Effector memory CD8-positive, alpha-beta T cell (primary cell): ENCODE measurements around the gene DBX1.
"Not testable (repeated sequence)": the region's sequence is repeated elsewhere in the genome, so short reads cannot be mapped to it uniquely, and the experiment has no call there.

ENCODE experiments used
- ATAC-seq: fragments of 150-1000 bp; cut with Tn5 transposase; replicated peaks from 2 replicates; pipeline ENCODE4 v1.10.0; 2021; ENCODE audit warnings: mild to moderate bottlenecking, moderate library complexity
- DNase-seq, 3 experiments: peaks; one replicate each; pipeline ENCODE4 v3.0.0; 2021
- H3K27ac Mint-ChIP-seq, 2 donors: one replicate each; pipeline ENCODE4 v1.8.0; 2022; ENCODE audit warnings: mild to moderate bottlenecking in 2 of 2, mixed read lengths in 2 of 2, moderate library complexity in 2 of 2
- H3K27me3 Mint-ChIP-seq, 2 donors: one replicate each; pipeline ENCODE4 v1.8.0; 2022; ENCODE audit warnings: mixed read lengths in 2 of 2
- H3K36me3 Mint-ChIP-seq: one replicate; pipeline ENCODE4 v1.8.0; 2022; ENCODE audit warnings: mild to moderate bottlenecking, moderate library complexity, mixed read lengths; ENCODE audit not compliant: insufficient read depth
- H3K4me1 Mint-ChIP-seq, 2 donors: one replicate each; pipeline ENCODE4 v1.8.0; 2022; ENCODE audit warnings: low read depth in 2 of 2, mixed read lengths in 2 of 2
- H3K4me3 Mint-ChIP-seq, 2 donors: one replicate each; pipeline ENCODE4 v1.8.0; 2022; ENCODE audit warnings: mild to moderate bottlenecking in 2 of 2, mixed read lengths in 2 of 2, moderate library complexity in 2 of 2
- H3K9me3 Mint-ChIP-seq, 2 donors: one replicate each; pipeline ENCODE4 v1.8.0; 2022; ENCODE audit warnings: mixed read lengths in 2 of 2
- total RNA-seq, 9 experiments: gene quantifications; one replicate each; lab custom pipeline; 2026; lab: John Stamatoyannopoulos, UW

The DBX1 gene, protein sequence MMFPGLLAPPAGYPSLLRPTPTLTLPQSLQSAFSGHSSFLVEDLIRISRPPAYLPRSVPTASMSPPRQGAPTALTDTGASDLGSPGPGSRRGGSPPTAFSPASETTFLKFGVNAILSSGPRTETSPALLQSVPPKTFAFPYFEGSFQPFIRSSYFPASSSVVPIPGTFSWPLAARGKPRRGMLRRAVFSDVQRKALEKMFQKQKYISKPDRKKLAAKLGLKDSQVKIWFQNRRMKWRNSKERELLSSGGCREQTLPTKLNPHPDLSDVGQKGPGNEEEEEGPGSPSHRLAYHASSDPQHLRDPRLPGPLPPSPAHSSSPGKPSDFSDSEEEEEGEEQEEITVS
- 0 to 0.13 (median 0) reads per million in 9 experiments for total RNA-seq

DNA sequence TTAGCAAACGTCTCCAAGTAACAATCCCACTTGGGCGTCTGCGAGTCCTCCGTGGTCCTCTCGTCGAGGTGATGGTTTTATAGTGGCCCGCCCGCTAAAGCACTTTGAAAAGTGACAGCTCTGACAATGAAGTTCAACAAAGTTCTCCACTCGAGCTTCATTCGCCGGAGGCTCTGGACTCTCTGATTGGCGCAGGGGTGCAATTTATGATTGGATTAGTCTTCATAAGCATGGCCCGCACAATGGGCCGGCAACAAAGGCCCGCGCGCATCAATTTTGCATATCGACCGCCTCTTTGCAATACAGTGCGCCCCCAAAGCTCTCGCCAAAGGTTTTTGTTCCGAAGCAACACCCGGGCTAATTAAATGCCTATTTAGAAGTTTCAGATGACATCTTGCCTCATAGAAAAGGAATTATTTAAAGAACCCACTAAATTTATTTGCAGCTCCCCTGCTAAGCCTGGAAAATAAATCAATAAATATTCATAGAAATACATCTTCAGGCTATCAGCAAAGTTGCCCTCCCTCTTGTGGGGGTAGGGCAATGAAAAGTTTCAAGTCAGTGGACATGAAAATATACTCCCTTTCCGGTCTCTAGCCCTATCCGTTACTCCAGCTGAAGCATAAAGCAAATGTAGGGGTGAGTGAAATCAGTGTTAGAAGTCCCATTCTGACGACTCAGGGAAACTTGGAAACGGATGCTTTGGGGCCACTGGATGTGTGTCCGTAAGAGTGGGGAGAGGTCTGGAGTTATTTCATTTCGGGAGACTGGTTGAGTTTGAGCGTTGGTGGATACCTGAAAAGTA, at the start of gene DBX1:
DBX1 (minus strand) TSS at position 51 of the 805 bp plus-strand sequence. CDS start 151 bp downstream, outside the sequence.
- H3K9me3 Mint-ChIP-seq = peaks cover 4 to 10% of the 10 kb centered on the region in 2 donors
- H3K4me1 Mint-ChIP-seq = peaks cover 29 to 30% of the 10 kb centered on the region in 2 donors
- no peak for ATAC-seq
- no peak for DNase-seq
- H3K27ac Mint-ChIP-seq = no peak within 1 kb of the TSS
- H3K36me3 Mint-ChIP-seq = peaks cover 25% of the 10 kb centered on the region
- H3K4me3 Mint-ChIP-seq = no peak within 1 kb of the TSS
- H3K27me3 Mint-ChIP-seq = peaks cover 81 to 93% of the 10 kb centered on the region in 2 donors

GRCh38 chr11:20208622-20209111, 48.4 kb upstream of the DBX1 start:
- H3K9me3 Mint-ChIP-seq = no peaks in the 10 kb centered on the region
- peaks cover 0 to 2% of the 10 kb centered on the region in 2 donors for H3K4me1 Mint-ChIP-seq
- H3K27ac Mint-ChIP-seq = no peak overlapping the region
- ATAC-seq (no peak), DNase-seq (no peak)
- H3K27me3 Mint-ChIP-seq = peaks cover 45 to 52% of the 10 kb centered on the region in 2 donors
- H3K4me3 Mint-ChIP-seq = no peak overlapping the region
- H3K36me3 Mint-ChIP-seq = no peaks in the 10 kb centered on the region

DNA sequence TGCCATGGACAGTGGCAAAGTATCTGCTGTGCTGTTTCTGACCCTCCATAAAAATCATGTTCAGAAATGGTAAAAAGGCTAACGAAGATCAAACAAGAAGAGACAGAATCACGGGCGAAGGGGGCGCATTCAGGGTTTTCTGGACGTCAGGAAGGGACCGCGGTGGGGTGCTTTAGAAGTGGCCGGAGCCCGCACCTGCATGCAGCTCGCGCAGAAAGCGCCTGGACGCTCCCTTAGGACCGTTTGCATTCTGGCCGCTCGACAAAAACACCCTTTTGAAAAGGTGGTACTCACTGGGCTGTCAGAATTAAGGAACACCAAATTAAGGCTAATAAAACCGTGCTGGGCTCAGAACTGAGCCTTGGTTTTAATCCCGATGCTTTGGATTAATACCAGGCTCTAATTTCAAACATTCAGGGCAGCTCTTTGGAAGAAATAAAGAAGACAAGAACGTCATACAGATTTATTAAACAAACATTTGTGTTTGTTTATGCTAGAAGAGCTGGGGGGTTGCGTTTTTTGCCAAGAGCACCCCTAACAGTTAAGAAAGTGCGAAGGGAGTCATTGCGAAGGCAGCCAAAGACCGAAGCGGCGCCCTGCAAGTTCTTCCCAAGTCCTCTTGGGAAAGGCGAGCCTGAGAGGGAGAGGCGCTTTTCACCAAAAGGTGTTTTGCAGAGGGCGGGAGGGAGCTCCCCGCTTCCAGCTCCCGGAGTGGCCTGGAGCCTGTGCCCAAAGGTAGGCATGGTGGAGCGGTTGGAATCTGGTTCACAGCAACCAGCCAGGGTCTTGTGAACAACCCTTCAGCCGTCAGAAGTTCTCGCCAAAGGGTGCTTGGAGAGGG, 47.7 kb upstream of the DBX1 start:
- DNase-seq (no peak), ATAC-seq (no peak)
- Mint-ChIP-seq H3K4me3 (no peak overlapping the region), H3K9me3 (no peaks in the 10 kb centered on the region), H3K4me1 (peaks cover 0 to 2% of the 10 kb centered on the region in 2 donors), H3K27me3 (peaks cover 45 to 56% of the 10 kb centered on the region in 2 donors), H3K27ac (no peak overlapping the region), H3K36me3 (no peaks in the 10 kb centered on the region)

GRCh38 chr11:20205807-20206206, 45.5 kb upstream of the DBX1 start:
- H3K9me3 Mint-ChIP-seq = no peaks in the 10 kb centered on the region
- H3K27me3 Mint-ChIP-seq = peaks cover 55 to 75% of the 10 kb centered on the region in 2 donors
- H3K27ac Mint-ChIP-seq = no peak overlapping the region
- H3K36me3 Mint-ChIP-seq = no peaks in the 10 kb centered on the region
- no peak overlapping the region for H3K4me3 Mint-ChIP-seq
- peaks cover 0 to 5% of the 10 kb centered on the region in 2 donors for H3K4me1 Mint-ChIP-seq
- DNase-seq = no peak
- no peak for ATAC-seq

DNA sequence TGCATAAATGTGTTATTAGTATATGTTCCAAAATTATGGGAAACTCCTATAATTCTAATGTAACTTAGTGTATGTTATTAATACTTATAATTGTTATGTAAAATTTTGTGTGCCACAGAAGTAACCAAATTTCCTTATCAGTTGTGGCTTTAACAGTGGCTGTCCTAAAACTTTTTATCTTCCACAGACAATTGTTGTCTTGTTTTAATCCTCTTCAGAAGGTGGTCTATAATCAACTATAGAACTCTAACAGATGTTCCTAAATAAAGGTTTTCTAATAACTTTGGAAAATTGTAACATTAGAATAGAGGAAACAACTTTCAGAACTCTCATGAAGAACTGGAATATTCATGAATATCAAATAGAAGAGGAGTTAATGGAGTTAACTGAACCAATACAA, 44.4 kb upstream of the DBX1 start:
- Mint-ChIP-seq H3K4me3 (no peak overlapping the region), H3K27ac (no peak overlapping the region), H3K4me1 (peaks cover 0 to 8% of the 10 kb centered on the region in 2 donors), H3K36me3 (no peaks in the 10 kb centered on the region), H3K9me3 (no peaks in the 10 kb centered on the region), H3K27me3 (peaks cover 54 to 74% of the 10 kb centered on the region in 2 donors)
- DNase-seq (no peak), ATAC-seq (no peak)

DNA sequence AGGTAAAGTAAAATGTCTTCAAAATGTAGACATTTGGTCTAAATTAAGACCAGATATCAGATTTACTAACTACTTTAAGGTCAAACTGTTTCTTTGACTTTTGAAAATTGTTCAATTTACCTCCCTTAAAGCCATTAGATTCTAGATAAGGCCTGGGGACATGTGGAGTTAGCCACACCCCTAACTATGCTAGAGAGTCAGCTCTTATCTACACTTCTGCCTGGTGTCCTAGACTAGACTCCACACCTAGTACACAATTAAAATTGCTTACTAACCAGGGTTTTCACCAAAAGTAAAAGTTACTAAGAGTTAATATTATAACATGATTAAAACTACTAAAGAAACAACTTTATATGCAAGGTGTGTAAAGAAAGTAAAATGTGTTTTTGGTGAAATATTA, 43.6 kb upstream of the DBX1 start:
- Mint-ChIP-seq H3K27me3 (peaks cover 48 to 65% of the 10 kb centered on the region in 2 donors), H3K4me3 (no peak overlapping the region), H3K36me3 (no peaks in the 10 kb centered on the region), H3K27ac (no peak overlapping the region), H3K9me3 (no peaks in the 10 kb centered on the region), H3K4me1 (peaks cover 0 to 8% of the 10 kb centered on the region in 2 donors)
- DNase-seq (no peak), ATAC-seq (no peak)

GRCh38 chr11:20201231-20201630, 41.0 kb upstream of the DBX1 start:
- no peak for DNase-seq
- H3K27ac Mint-ChIP-seq = no peak overlapping the region
- H3K27me3 Mint-ChIP-seq = peaks cover 38 to 61% of the 10 kb centered on the region in 2 donors
- H3K4me3 Mint-ChIP-seq = no peak overlapping the region
- ATAC-seq = no peak
- H3K36me3 Mint-ChIP-seq = no peaks in the 10 kb centered on the region
- peaks cover 0 to 6% of the 10 kb centered on the region in 2 donors for H3K4me1 Mint-ChIP-seq
- no peaks in the 10 kb centered on the region for H3K9me3 Mint-ChIP-seq

DNA sequence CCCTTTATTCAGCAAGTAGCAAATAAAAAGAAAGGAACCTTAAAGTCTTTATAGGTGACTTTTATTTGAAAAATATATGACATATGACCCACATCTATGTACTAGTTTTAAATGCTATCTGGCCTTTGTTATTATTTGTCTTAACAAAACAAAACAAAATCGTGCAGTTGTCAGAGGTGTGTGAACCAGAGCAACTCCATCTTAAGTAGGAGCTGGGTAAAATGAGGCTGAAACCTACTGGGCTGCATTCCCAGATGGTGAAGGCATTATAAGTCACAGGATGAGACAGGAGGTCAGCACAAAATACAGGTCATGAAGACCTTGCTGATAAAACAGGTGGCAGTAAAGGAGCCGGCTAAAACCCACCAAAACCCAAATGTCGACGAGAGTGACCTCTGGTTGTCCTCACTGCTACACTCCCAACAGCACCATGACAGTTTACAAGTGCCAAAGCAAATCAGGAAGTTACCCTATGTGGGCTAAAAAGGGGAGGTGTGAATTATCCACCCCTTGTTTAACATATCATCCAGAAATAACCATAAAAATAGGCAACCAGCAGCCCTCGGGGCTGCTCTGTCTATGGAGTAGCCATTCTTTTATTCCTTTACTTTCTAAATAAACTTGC, 40.2 kb upstream of the DBX1 start:
- peaks cover 37 to 58% of the 10 kb centered on the region in 2 donors for H3K27me3 Mint-ChIP-seq
- not testable (repeated sequence) for H3K4me1 Mint-ChIP-seq, H3K9me3 Mint-ChIP-seq, H3K36me3 Mint-ChIP-seq, ATAC-seq, H3K4me3 Mint-ChIP-seq, DNase-seq, H3K27ac Mint-ChIP-seq

DNA sequence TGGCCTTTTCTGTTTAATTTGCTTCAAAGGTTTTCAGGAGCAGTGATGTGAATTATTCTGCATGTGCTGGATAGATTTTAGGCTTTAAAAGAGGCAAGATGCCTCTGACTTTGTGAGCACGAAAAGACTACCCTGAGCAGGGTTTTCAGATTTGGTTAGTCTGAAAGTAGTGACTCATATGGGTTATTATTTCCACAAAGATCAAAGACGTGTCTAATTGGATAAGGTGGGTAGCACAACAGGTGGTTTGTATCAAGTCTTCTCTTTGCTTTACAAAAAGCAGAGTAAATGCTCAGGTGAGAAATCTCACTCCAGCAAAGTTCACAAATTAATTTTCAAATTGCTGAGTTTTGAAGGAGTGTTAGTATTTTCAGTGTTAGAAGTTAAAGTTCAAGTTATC, 37.6 kb upstream of the DBX1 start:
- ATAC-seq (no peak), DNase-seq (no peak)
- peaks cover 40 to 63% of the 10 kb centered on the region in 2 donors for H3K27me3 Mint-ChIP-seq
- peaks cover 0 to 6% of the 10 kb centered on the region in 2 donors for H3K4me1 Mint-ChIP-seq
- H3K27ac Mint-ChIP-seq = no peak overlapping the region
- no peaks in the 10 kb centered on the region for H3K9me3 Mint-ChIP-seq
- H3K4me3 Mint-ChIP-seq = no peak overlapping the region
- peaks cover 4% of the 10 kb centered on the region for H3K36me3 Mint-ChIP-seq

GRCh38 chr11:20194470-20194869, 34.2 kb upstream of the DBX1 start:
- peaks cover 4% of the 10 kb centered on the region for H3K36me3 Mint-ChIP-seq
- no peak for ATAC-seq
- H3K27me3 Mint-ChIP-seq = peaks cover 17 to 49% of the 10 kb centered on the region in 2 donors
- H3K4me1 Mint-ChIP-seq = no peaks in the 10 kb centered on the region
- no peak for DNase-seq
- H3K9me3 Mint-ChIP-seq = no peaks in the 10 kb centered on the region
- no peak overlapping the region for H3K4me3 Mint-ChIP-seq
- no peak overlapping the region for H3K27ac Mint-ChIP-seq

- H3K4me1 Mint-ChIP-seq = no peaks in the 10 kb centered on the region
- no peaks in the 10 kb centered on the region for H3K9me3 Mint-ChIP-seq
- ATAC-seq (no peak), DNase-seq (no peak)
- H3K36me3 Mint-ChIP-seq = peaks cover 4% of the 10 kb centered on the region
- H3K27me3 Mint-ChIP-seq = peaks cover 16 to 46% of the 10 kb centered on the region in 2 donors
- no peak overlapping the region for H3K27ac Mint-ChIP-seq
- H3K4me3 Mint-ChIP-seq = no peak overlapping the region
Observed at GRCh38 chr11:20193307-20193706, 33.0 kb upstream of the DBX1 start.

DNA sequence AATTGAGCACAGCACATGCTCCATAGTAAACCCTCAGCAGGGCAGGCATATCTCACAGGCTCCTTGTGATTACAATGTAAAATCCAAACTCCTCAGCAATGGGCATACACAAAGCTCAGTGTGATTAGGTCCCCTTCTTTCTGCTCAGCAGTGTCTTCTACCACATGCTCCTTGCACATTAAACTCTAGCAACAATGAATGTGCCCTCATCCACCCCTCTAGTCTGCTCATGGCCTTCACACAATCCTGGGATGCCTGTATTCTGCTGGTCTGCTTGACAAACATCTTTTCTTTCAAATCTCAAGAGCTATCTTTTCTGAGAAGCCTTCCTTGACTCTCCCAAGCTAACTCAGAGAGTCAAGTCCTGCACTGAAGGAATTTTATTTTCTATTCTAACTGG, 32.4 kb upstream of the DBX1 start:
- peaks cover 4% of the 10 kb centered on the region for H3K36me3 Mint-ChIP-seq
- no peak for DNase-seq
- H3K9me3 Mint-ChIP-seq = no peaks in the 10 kb centered on the region
- no peak overlapping the region for H3K4me3 Mint-ChIP-seq
- peaks cover 9 to 40% of the 10 kb centered on the region in 2 donors for H3K27me3 Mint-ChIP-seq
- H3K27ac Mint-ChIP-seq = no peak overlapping the region
- H3K4me1 Mint-ChIP-seq = no peaks in the 10 kb centered on the region
- no peak for ATAC-seq
